Neural progenitor cell (in vitro differentiated cells): ENCODE data around the gene RIMS1. TPM values are rescaled to one million over a fixed set of nuclear protein-coding genes. Genes with fewer than 3 reads are reported as not detected.

Experiments
- DNase-seq: peaks from one replicate; pipeline ENCODE4 v3.0.0-alpha.2; 2016; ENCODE audit warnings: low spot score
- H2AFZ ChIP-seq: fragments of 200-600 bp; sonication (generic); replicated peaks from 2 replicates; pipeline ENCODE4 v1.6.1; 2016; ENCODE audit warnings: antibody characterized with exemption
- H3F3A ChIP-seq: fragments of 200-600 bp; sonication (generic); 2 replicates; pipeline ENCODE4 v1.6.1; 2016; ENCODE audit warnings: antibody characterized with exemption, low read depth
- H3K27ac ChIP-seq: fragments of 200-600 bp; sonication (generic); 2 replicates; pipeline ENCODE4 v1.5.1; 2016; ENCODE audit warnings: mild to moderate bottlenecking
- H3K27me3 ChIP-seq: fragments of 200-600 bp; sonication (generic); 2 replicates; pipeline ENCODE4 v1.6.1; 2016; ENCODE audit warnings: mild to moderate bottlenecking, moderate library complexity
- H3K36me3 ChIP-seq: fragments of 200-600 bp; sonication (generic); 2 replicates; pipeline ENCODE4 v1.5.1; 2016
- H3K4me1 ChIP-seq: fragments of 200-600 bp; sonication (generic); 2 replicates; pipeline ENCODE4 v1.6.1; 2016; ENCODE audit warnings: mixed run types
- H3K4me2 ChIP-seq: fragments of 200-600 bp; sonication (generic); 2 replicates; pipeline ENCODE4 v1.6.1; 2016
- H3K4me3 ChIP-seq: fragments of 200-600 bp; sonication (generic); 2 replicates; pipeline ENCODE4 v1.5.1; 2016
- H3K79me2 ChIP-seq: fragments of 200-600 bp; sonication (generic); 2 replicates; pipeline ENCODE4 v1.6.1; 2016; ENCODE audit warnings: low read depth
- H3K9ac ChIP-seq: fragments of 200-600 bp; sonication (generic); 2 replicates; pipeline ENCODE4 v1.6.1; 2016
- H3K9me3 ChIP-seq: fragments of 200-600 bp; sonication (generic); 2 replicates; pipeline ENCODE4 v1.5.1; 2016; ENCODE audit warnings: low read depth
- H4K20me1 ChIP-seq: fragments of 200-600 bp; sonication (generic); 2 replicates; pipeline ENCODE4 v1.6.1; 2016; ENCODE audit warnings: low read depth
- H3K27ac Mint-ChIP-seq: 3 replicates; pipeline ENCODE4 v1.8.0; 2021; ENCODE audit warnings: mixed read lengths
- H3K27me3 Mint-ChIP-seq: 2 replicates; pipeline ENCODE4 v1.8.0; 2022; ENCODE audit warnings: low read depth, mild to moderate bottlenecking, inconsistent platforms, moderate library complexity, mixed read lengths; ENCODE audit not compliant: insufficient read depth
- H3K36me3 Mint-ChIP-seq: 3 replicates; pipeline ENCODE4 v1.8.0; 2021; ENCODE audit warnings: mixed read lengths
- H3K4me1 Mint-ChIP-seq: 3 replicates; pipeline ENCODE4 v1.8.0; 2021; ENCODE audit warnings: mixed read lengths
- H3K4me3 Mint-ChIP-seq: 3 replicates; pipeline ENCODE4 v1.8.0; 2021; ENCODE audit warnings: mild to moderate bottlenecking, moderate library complexity, mixed read lengths
- H3K9me3 Mint-ChIP-seq: 3 replicates; pipeline ENCODE4 v1.8.0; 2020; ENCODE audit warnings: mixed read lengths
- EZH2 ChIP-seq: fragments of 200-600 bp; sonication (generic); IDR thresholded peaks from 2 replicates; pipeline ENCODE4 v1.6.1; 2017; ENCODE audit warnings: antibody characterized with exemption, mild to moderate bottlenecking, moderate library complexity
- EZH2phosphoT487 ChIP-seq: fragments of 200-600 bp; sonication (generic); IDR thresholded peaks from 2 replicates; pipeline ENCODE4 v1.6.1; 2017; ENCODE audit warnings: antibody characterized with exemption
- total RNA-seq: library from RNA; depleted of rRNA; stranded (reverse); fragments of >200 nt; gene quantifications from 2 replicates; pipeline ENCODE4 v1.2.3, GENCODE V29; 2015; ENCODE audit warnings: low replicate concordance
- TF ChIP-seq, protein P1 (sequence below): fragments of 200-600 bp; sonication (generic); IDR thresholded peaks from 2 replicates; pipeline ENCODE4 v1.5.1; 2017; ENCODE audit warnings: antibody characterized with exemption, mild to moderate bottlenecking

The RIMS1 gene
- total RNA-seq, 1 donor from 2014 or later: 2.5 TPM

DNA sequence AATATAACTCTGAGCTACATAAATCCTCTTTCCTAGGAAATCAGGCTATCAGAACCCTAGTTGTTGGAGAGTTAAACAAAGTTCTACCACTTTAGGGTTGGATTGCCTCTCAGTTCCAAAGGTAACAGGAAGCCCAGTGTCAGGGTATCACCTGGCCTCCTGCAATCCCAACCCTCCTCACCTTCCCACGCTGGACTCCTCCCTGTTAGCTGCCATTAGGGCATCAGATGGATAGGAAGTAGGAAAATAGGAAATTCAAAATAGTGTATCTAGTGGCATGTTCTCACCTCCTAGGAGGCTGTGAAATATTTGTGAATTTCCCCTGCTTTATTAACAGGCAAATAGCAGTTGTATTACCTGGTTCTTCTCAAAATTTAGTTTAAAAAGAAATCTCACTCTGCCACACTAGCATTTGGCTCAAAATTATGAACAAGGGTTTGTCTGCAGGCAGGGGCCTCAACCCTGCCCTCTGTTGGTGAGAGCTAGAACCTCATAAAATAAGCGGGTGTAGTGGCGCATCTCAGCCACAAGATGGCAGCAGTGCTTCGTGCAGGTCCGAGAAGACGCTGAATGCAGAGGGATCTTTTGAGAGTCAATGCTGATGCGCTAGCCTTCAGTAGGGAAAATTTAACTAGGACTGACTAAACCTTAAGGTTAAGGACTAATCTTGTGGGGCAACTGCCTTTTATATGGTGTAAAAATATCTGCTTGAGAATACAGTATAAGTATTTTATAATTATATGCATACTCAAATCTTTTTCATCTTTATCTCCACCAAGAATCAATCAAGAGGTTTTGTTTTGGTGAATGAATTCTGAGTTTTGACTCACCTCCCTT lies 525.7 kb downstream of the RIMS1 start:
- H3K27me3 Mint-ChIP-seq: no peaks in the 10 kb centered on the region
- H4K20me1 ChIP-seq: no peaks in the 10 kb centered on the region
- H3K9me3 Mint-ChIP-seq: no peaks in the 10 kb centered on the region
- H3K27ac Mint-ChIP-seq: no peak overlapping the region
- peaks cover 4% of the 10 kb centered on the region for H3K4me1 Mint-ChIP-seq
- no peaks in the 10 kb centered on the region for H3K36me3 Mint-ChIP-seq
- H3K4me3 ChIP-seq: no peak overlapping the region
- H3K4me2 ChIP-seq: no peak overlapping the region
- no peaks in the 10 kb centered on the region for H3K36me3 ChIP-seq
- H3K27me3 ChIP-seq: no peaks in the 10 kb centered on the region
- no peak for TF ChIP-seq EZH2phosphoT487
- TF ChIP-seq, protein P1, sequence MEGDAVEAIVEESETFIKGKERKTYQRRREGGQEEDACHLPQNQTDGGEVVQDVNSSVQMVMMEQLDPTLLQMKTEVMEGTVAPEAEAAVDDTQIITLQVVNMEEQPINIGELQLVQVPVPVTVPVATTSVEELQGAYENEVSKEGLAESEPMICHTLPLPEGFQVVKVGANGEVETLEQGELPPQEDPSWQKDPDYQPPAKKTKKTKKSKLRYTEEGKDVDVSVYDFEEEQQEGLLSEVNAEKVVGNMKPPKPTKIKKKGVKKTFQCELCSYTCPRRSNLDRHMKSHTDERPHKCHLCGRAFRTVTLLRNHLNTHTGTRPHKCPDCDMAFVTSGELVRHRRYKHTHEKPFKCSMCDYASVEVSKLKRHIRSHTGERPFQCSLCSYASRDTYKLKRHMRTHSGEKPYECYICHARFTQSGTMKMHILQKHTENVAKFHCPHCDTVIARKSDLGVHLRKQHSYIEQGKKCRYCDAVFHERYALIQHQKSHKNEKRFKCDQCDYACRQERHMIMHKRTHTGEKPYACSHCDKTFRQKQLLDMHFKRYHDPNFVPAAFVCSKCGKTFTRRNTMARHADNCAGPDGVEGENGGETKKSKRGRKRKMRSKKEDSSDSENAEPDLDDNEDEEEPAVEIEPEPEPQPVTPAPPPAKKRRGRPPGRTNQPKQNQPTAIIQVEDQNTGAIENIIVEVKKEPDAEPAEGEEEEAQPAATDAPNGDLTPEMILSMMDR: peak; percentile 100
- H2AFZ ChIP-seq: peak overlapping the region; percentile 33
- no peaks in the 10 kb centered on the region for H3K9me3 ChIP-seq
- no peaks in the 10 kb centered on the region for H3F3A ChIP-seq
- peak; percentile 75 for DNase-seq
- no peaks in the 10 kb centered on the region for H3K4me1 ChIP-seq
- H3K27ac ChIP-seq: no peak overlapping the region
- H3K79me2 ChIP-seq: no peaks in the 10 kb centered on the region
- no peak overlapping the region for H3K9ac ChIP-seq
- no peak overlapping the region for H3K4me3 Mint-ChIP-seq

DNA sequence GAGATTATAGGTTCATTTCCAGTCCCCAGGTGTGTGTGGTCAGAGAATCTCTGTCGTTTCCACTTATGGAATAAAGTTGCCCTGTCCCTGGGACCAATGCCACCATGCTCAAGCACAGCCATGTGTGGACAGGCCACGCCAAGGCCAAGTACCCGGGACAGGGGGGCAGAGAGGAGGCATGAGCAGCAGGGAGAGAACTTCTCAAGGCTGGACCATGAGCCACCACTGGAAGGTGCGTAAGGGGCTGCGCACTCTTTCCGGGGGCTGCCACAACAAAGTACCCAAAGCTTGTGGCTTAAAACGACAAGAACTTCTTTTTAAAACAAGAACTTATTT lies 526.3 kb downstream of the RIMS1 start:
- TF ChIP-seq EZH2phosphoT487 (no peak), EZH2 (no peak)
- TF ChIP-seq, protein P1: no peak

DNA sequence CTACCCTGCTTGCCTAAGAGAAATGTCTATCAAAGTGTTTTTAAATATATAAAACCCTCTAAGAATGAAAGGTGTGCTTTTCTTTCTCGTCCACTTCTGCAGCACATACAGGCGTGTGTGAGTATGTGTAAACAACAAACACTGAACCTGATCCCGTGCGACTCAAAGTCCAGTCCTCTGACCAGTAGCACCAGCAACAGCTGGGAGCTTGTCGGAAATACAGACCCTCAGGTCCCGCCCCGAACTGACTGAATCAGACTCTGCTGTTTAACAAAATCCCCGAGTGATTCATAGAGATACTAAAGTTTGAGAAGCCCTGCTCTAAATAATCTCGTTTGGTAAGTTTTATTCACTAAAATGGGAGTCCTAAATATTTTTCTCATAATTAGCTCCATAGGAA lies 527.5 kb downstream of the RIMS1 start:
- H3K4me3 Mint-ChIP-seq: no peak overlapping the region
- Histone ChIP-seq H3K79me2 (no peaks in the 10 kb centered on the region), H3K4me3 (no peak overlapping the region), H3K27me3 (no peaks in the 10 kb centered on the region), H3K4me2 (no peak overlapping the region), H3K9me3 (no peaks in the 10 kb centered on the region), H4K20me1 (no peaks in the 10 kb centered on the region), H3F3A (no peaks in the 10 kb centered on the region), H3K27ac (no peak overlapping the region), H3K4me1 (no peaks in the 10 kb centered on the region), H2AFZ (no peak overlapping the region), H3K36me3 (no peaks in the 10 kb centered on the region), H3K9ac (no peak overlapping the region)
- peaks cover 11% of the 10 kb centered on the region for H3K4me1 Mint-ChIP-seq
- no peaks in the 10 kb centered on the region for H3K27me3 Mint-ChIP-seq
- no peak for DNase-seq
- no peaks in the 10 kb centered on the region for H3K36me3 Mint-ChIP-seq
- TF ChIP-seq, protein P1: no peak
- TF ChIP-seq EZH2 (no peak), EZH2phosphoT487 (no peak)
- no peaks in the 10 kb centered on the region for H3K9me3 Mint-ChIP-seq
- no peak overlapping the region for H3K27ac Mint-ChIP-seq

More for the DNA sequence above, 526.3 kb downstream of the RIMS1 start:
- Histone ChIP-seq H3K36me3 (no peaks in the 10 kb centered on the region), H3K4me2 (no peak overlapping the region), H3K4me3 (no peak overlapping the region), H3F3A (no peaks in the 10 kb centered on the region), H3K27me3 (no peaks in the 10 kb centered on the region), H4K20me1 (no peaks in the 10 kb centered on the region), H3K27ac (no peak overlapping the region), H3K9ac (no peak overlapping the region), H2AFZ (no peak overlapping the region), H3K4me1 (no peaks in the 10 kb centered on the region), H3K9me3 (no peaks in the 10 kb centered on the region), H3K79me2 (no peaks in the 10 kb centered on the region)
- Mint-ChIP-seq H3K36me3 (no peaks in the 10 kb centered on the region), H3K4me3 (no peak overlapping the region), H3K27ac (no peak overlapping the region), H3K4me1 (peaks cover 4% of the 10 kb centered on the region), H3K27me3 (no peaks in the 10 kb centered on the region), H3K9me3 (no peaks in the 10 kb centered on the region)
- no peak for DNase-seq
